ENCODE data around the gene HSD17B14. TPM values are rescaled to one million over a fixed set of nuclear protein-coding genes. Genes with fewer than 3 reads are reported as not detected.
"Not testable (repeated sequence)": the region's sequence is repeated elsewhere in the genome, so short reads cannot be mapped to it uniquely, and the experiment has no call there.

HSD17B14 gene
- total and polyA plus RNA-seq, 2 donors, result 3.4 to 18.6 TPM

DNA sequence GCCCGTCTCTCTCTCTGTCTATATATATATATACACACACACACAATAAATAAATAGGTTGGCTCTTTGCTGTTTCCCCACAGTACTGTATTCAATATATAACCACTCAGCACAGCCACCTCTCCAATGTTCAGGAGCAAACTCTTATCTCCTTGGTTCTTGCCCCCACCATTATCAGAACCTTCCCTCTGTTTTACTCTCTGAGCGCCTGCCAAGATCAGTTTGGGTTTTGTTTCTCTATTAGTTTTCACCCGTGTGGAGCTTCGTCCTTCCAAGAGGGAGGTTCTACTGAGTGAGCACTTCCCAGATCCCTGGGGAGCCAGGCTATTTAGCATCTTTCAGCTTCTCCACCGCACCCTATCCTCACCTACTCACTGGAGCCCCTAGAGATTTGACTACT is 70.5 kb downstream of the HSD17B14 start:
- not testable (repeated sequence) for H3K4me3 ChIP-seq (ENCODE audit: low read depth, low read length); H3K4me1 ChIP-seq (ENCODE audit: insufficient read depth); H3K36me3 ChIP-seq (ENCODE audit: insufficient read depth); H3K27ac ChIP-seq (ENCODE audit: low read depth); DNase-seq (ENCODE audit: extremely low spot score)
- WGBS, result 32% methylated on average over 5 of the region's 5 CpGs

Small RNA genes lying within 50 kb of the gene (small RNA-seq; reads per million reads assigned to genes)
- not detected for gene RNU6-317P

Other genes with a start within 250 kb of the HSD17B14 start
Only the 30 nearest of the 33 such genes appear.
- 0.58 TPM for gene FAM83E, start 221.4 kb downstream of the HSD17B14 start, total RNA-seq
- gene FAM83E, start 221.4 kb downstream of the HSD17B14 start, polyA plus RNA-seq, result 1.1 TPM
- 1,113 TPM for gene RPL18, start 217.3 kb downstream of the HSD17B14 start, total RNA-seq
- gene RPL18, start 217.3 kb downstream of the HSD17B14 start, polyA plus RNA-seq, result 2,167 TPM
- gene SPHK2, start 217.0 kb downstream of the HSD17B14 start, total RNA-seq, result 4.9 TPM
- gene SPHK2, start 217.0 kb downstream of the HSD17B14 start, polyA plus RNA-seq, result 22.0 TPM
- gene DBP, start 199.1 kb downstream of the HSD17B14 start, total RNA-seq, result 4.6 TPM
- gene DBP, start 199.1 kb downstream of the HSD17B14 start, polyA plus RNA-seq, result 12.3 TPM
- 1.8 TPM for gene CA11, start 190.3 kb downstream of the HSD17B14 start, total RNA-seq
- 13.4 TPM for gene CA11, start 190.3 kb downstream of the HSD17B14 start, polyA plus RNA-seq
- gene NTN5, start 163.5 kb downstream of the HSD17B14 start, total RNA-seq, result 0.53 TPM
- 0.80 TPM for gene NTN5, start 163.5 kb downstream of the HSD17B14 start, polyA plus RNA-seq
- gene FUT2, start 140.5 kb downstream of the HSD17B14 start, total RNA-seq, result 0.79 TPM
- 0.41 TPM for gene FUT2, start 140.5 kb downstream of the HSD17B14 start, polyA plus RNA-seq
- 2.5 TPM for gene MAMSTR, start 116.8 kb downstream of the HSD17B14 start, total RNA-seq
- 3.0 TPM for gene MAMSTR, start 116.8 kb downstream of the HSD17B14 start, polyA plus RNA-seq
- gene RASIP1, start 95.9 kb downstream of the HSD17B14 start, total RNA-seq, result 10.8 TPM
- gene RASIP1, start 95.9 kb downstream of the HSD17B14 start, polyA plus RNA-seq, result 15.5 TPM
- gene IZUMO1, start 89.6 kb downstream of the HSD17B14 start, total RNA-seq, result not detected
- gene IZUMO1, start 89.6 kb downstream of the HSD17B14 start, polyA plus RNA-seq, result not detected
- gene FUT1, start 83.8 kb downstream of the HSD17B14 start, total RNA-seq, result 1.6 TPM
- gene FUT1, start 83.8 kb downstream of the HSD17B14 start, polyA plus RNA-seq, result 1.5 TPM
- gene FGF21, start 81.0 kb downstream of the HSD17B14 start, total RNA-seq, result not detected
- gene FGF21, start 81.0 kb downstream of the HSD17B14 start, polyA plus RNA-seq, result not detected
- gene BCAT2, start 25.5 kb downstream of the HSD17B14 start, total RNA-seq, result 34.4 TPM
- gene BCAT2, start 25.5 kb downstream of the HSD17B14 start, polyA plus RNA-seq, result 79.2 TPM
- 11.5 TPM for gene PLEKHA4, start 32.1 kb upstream of the HSD17B14 start, total RNA-seq
- gene PLEKHA4, start 32.1 kb upstream of the HSD17B14 start, polyA plus RNA-seq, result 56.4 TPM
- 21.8 TPM for gene PPP1R15A, start 35.9 kb upstream of the HSD17B14 start, total RNA-seq
- gene PPP1R15A, start 35.9 kb upstream of the HSD17B14 start, polyA plus RNA-seq, result 122 TPM
- gene TULP2, start 62.3 kb upstream of the HSD17B14 start, total RNA-seq, result not detected
- 0.57 TPM for gene TULP2, start 62.3 kb upstream of the HSD17B14 start, polyA plus RNA-seq
- gene NUCB1, start 63.8 kb upstream of the HSD17B14 start, total RNA-seq, result 107 TPM
- gene NUCB1, start 63.8 kb upstream of the HSD17B14 start, polyA plus RNA-seq, result 478 TPM
- 0.37 TPM for gene DHDH, start 97.2 kb upstream of the HSD17B14 start, total RNA-seq
- gene DHDH, start 97.2 kb upstream of the HSD17B14 start, polyA plus RNA-seq, result 0.75 TPM
- 13.1 TPM for gene BAX, start 118.4 kb upstream of the HSD17B14 start, total RNA-seq
- gene BAX, start 118.4 kb upstream of the HSD17B14 start, polyA plus RNA-seq, result 73.0 TPM
- gene FTL, start 128.8 kb upstream of the HSD17B14 start, total RNA-seq, result 1,234 TPM
- gene FTL, start 128.8 kb upstream of the HSD17B14 start, polyA plus RNA-seq, result 4,798 TPM
- 33.3 TPM for gene GYS1, start 156.8 kb upstream of the HSD17B14 start, total RNA-seq
- 39.5 TPM for gene GYS1, start 156.8 kb upstream of the HSD17B14 start, polyA plus RNA-seq
- gene RUVBL2, start 157.4 kb upstream of the HSD17B14 start, total RNA-seq, result 61.3 TPM
- gene RUVBL2, start 157.4 kb upstream of the HSD17B14 start, polyA plus RNA-seq, result 83.4 TPM
- gene LHB, start 180.6 kb upstream of the HSD17B14 start, total RNA-seq, result not detected
- not detected for gene LHB, start 180.6 kb upstream of the HSD17B14 start, polyA plus RNA-seq
- not detected for gene CGB3, start 187.8 kb upstream of the HSD17B14 start, total RNA-seq
- gene CGB3, start 187.8 kb upstream of the HSD17B14 start, polyA plus RNA-seq, result not detected
- not detected for gene CGB2, start 195.4 kb upstream of the HSD17B14 start, total RNA-seq
- gene CGB2, start 195.4 kb upstream of the HSD17B14 start, polyA plus RNA-seq, result not detected
- gene CGB1, start 200.4 kb upstream of the HSD17B14 start, total RNA-seq, result not detected
- gene CGB1, start 200.4 kb upstream of the HSD17B14 start, polyA plus RNA-seq, result not detected
- not detected for gene CGB5, start 207.4 kb upstream of the HSD17B14 start, total RNA-seq
- gene CGB5, start 207.4 kb upstream of the HSD17B14 start, polyA plus RNA-seq, result not detected
- not detected for gene CGB8, start 212.6 kb upstream of the HSD17B14 start, total RNA-seq
- gene CGB8, start 212.6 kb upstream of the HSD17B14 start, polyA plus RNA-seq, result not detected
- not detected for gene CGB7, start 221.3 kb upstream of the HSD17B14 start, total RNA-seq
- 0.37 TPM for gene CGB7, start 221.3 kb upstream of the HSD17B14 start, polyA plus RNA-seq
- gene NTF4, start 228.3 kb upstream of the HSD17B14 start, total RNA-seq, result 2.5 TPM
- gene NTF4, start 228.3 kb upstream of the HSD17B14 start, polyA plus RNA-seq, result 4.1 TPM